Suppressor macrophage (primary cell): ENCODE results near the gene C18orf32.
A peak's percentile ranks its signal among the peaks of the same experiment; 100 is the strongest.
"Not testable (repeated sequence)": the region's sequence is repeated elsewhere in the genome, so short reads cannot be mapped to it uniquely, and the experiment has no call there.

ENCODE experiments used
- DNase-seq, 4 experiments: peaks; one replicate each; pipeline ENCODE4 v3.0.0-alpha.2; 2020 to 2022
- total RNA-seq, 17 experiments: gene quantifications; one replicate each; lab custom pipeline; 2026; ENCODE audit warnings: mixed read lengths in 6 of 17, inconsistent platforms in 3 of 17; lab: John Stamatoyannopoulos, UW

Gene C18orf32
- total RNA-seq: 1.1 to 7.0 (median 3.1) reads per million in 17 experiments

DNA sequence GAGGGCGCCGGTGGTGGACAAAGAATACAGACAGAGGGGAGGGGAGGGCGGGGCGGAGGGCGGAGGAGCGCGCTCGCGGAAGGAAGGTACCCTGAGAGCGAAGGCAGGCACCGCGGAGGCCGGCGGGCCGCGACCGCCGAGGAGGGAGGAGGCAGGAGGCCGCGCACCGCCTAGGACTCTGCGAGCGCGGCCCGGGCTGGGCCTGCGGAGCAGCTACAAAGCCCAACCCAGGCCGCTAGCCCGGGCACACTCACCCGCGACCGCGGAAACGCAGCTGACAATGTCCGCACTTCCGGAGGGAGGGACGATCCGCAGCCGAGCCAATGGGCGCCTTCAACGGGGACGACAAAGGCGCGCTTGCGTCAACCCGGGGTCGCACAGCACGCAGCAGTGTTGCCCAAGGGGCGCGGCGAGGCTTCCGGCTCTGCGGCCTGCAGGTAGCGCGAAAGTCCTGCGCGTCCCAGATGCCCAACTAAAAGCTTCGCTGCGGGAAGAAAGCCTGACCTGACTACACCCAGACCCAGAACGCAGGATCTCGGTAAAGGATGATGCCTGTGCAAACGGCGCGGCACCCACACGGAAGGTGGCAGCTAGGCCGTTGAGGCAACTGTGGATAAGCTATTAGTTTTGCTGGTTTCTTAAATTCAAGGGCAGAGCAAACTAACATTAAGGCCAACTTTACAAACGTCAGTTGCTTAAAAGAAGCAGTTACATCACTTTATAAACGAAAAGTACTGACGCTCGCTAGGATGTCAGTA is at the start of gene C18orf32:
C18orf32 (minus strand) TSS at position 282 of the 758 bp plus-strand sequence. CDS start 3,486 bp downstream, outside the sequence.
- DNase-seq: peak; percentile 94 to 97 (median 96)

DNA sequence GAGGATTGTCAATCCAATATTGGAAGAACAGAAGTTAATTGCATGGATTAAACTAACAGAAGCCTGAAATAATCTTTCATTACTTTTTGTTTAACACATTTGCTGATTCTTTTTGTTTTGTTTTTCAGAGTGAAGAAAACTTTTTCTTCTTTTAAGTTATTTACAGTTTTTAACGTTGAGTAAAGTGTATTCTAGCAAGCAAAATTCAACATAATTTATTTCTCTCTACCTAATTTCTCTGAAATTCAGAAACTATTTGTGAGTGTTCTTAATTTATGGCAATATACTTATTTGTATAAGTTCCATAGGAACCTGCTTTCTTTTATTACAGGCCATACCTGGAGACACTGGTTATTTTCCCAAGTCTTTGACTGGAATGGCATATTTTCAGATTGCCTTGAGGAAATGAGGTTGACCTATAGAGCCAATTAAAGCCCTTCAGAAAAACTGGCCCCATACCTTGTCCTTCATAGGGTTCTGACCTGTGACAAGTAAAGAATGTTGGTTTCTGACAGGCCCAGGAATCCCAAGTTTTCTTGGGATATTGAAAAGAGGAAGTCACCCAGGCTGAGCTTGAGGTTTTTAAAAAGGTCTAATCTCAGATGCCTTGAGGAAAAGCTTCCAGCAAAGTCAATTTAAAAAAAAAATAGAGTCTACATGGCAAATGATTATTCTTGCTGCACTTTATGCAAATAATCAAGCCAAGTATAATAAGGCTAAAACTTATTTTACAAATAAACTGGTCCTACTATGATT is 48.0 kb upstream of the C18orf32 start:
- peak in 1 of 4 experiments; percentile 10 for DNase-seq

DNA sequence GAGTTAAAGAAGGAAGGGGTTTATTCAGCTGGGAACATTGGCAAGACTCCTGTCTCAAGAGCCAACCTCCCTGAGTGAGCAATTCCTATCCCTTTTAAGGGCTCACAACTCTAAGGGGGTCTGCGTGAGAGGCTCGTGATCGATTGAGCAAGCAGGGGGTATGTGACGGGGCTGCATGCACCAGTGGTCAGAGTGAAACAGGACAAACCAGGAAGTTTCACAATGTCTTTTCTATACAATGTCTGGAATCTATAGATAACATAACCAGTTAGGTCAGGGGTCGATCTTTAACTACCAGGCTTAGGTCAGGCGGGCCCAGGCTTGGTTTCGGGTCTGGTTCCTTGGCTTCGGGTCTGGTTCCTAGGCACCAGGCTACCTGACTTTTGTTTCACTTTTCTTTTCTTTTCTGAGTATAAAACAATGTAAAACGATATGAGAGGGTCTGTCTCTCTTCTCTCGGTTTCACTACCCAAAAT is 44.7 kb upstream of the C18orf32 start:
- DNase-seq: peak; percentile 10 to 44 (median 44)

DNA sequence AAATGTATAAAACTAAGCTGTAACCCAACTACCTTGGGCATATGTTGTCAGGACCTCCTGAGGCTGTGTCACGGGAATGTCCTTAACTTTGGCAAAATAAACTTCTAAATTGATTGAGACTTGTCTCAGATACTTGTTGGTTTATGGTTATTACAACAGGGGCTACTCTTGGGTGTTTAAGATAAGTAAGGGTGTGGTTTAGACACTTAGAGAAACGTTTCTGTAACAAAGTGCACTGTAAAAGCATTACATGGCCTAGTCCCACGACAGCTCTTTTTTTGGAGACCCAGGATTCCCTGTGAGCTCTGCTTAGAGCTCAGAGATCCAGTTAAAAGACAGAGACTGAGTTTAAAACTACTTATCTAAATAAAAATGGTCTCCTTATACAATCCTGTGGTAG is 42.6 kb upstream of the C18orf32 start:
- DNase-seq: no peak

DNA sequence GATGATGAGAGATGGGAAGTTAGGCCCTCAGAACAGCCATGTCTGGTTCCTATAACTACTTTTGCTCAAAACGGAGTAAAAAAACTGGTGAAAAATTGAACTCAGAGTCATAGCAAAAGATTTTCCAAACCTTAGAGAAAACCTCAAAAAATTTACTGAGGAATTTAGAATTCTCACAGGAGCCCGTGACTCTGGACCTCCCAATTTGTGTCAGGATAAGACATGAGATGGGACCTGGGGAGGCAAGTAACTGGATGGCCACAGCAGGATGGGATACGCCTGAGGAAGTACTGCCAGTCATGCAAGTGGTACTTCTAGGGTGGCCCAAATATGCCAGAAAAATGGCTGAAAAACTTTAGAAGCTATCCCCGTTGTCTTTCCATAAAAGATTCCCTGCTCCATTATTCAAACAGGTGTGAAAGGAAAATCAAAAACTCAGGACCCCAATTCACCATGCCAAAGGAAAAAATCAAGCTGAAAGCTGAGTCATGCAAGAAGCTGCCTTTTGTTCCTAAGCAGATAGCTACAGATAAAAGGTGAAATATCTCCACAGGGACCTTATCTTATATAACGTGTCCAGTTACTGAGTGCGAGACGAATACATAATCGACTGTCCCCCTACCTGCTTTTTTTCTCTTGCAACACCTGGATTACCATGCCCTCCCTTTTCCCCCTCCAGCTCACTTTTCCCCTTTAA is 40.7 kb upstream of the C18orf32 start:
- no peak for DNase-seq

DNA sequence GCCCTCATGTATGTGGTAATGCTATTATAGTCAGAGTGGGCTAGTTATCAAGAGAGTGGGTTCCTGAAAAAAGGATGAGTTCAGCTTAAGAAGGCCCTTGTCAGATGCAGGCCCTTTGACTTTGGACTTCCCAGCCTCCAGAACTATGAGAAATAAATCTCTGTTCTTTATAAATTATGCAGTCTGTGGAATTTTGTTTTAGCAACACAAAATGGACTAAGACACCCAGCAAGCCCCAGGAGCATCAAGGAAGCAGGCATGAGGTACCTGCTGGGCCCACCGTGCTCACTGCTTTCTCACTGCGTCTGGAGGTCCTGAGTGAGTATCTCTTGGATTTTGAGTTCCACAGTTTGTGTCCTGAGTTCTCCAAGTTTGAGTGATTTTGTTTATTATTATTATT is 38.9 kb upstream of the C18orf32 start:
- no peak for DNase-seq

DNA sequence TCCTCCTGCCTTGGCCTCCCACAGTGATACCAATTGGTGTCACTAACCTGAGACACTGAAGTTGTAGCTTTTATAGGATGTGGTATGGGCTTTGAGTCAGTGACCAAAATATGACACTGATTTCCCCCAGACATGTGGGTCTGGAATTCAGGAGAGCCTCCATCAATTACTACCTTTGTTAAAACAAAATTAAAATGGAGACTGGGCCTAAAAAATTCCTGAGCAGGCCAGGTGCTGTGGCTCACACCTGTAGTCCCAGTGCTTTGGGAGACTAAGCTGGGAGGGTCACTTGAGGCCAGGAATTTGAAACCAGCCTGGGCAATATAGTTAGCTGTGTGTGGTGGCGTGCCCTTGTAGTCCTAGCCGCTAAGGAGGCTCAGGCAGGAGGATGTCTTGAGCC is 37.9 kb upstream of the C18orf32 start:
- DNase-seq: no peak

DNA sequence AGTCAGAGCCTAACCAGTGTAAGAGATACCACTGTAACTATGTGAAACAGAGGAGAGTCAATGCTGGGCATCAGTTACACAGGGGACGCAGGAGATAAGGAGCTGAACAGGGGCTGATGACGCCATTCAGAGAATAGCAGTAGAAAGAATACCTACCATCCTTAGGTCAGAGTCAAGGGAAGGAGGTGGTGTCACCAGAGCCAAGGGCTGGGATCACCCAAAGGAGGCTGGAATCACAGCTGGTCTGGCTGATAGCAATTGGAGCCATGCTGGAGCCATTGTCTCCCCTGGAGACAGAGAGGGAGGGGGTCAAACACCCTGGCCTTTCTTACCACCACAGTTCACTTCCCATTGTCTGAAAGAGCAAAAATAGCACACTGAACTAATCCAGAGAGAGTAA is 37.3 kb upstream of the C18orf32 start:
- no peak for DNase-seq

DNA sequence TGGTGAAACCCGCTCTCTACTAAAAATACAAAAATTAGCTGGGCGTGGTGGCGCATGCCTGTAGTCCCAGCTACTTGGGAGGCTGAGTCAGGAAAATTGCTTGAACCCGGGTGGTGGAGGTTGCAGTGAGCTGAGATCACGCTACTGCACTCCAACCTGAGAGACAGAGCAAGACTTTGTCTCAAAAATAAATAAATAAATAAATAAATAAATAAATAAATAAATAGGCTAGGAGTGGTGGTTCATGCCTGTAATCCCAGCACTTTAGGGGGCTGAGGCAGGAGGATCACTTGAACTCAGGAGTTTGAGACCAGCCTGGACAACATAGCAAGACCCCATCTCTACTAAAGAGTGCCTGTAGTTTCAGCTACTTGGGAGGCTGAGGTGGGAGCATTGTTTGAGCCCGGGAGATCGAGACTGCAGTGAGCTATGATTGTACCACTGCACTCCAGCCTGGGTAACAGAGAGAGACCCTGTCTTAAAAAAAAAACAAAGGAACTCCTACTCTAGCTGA is 36.6 kb upstream of the C18orf32 start:
- not testable (repeated sequence) for DNase-seq

DNA sequence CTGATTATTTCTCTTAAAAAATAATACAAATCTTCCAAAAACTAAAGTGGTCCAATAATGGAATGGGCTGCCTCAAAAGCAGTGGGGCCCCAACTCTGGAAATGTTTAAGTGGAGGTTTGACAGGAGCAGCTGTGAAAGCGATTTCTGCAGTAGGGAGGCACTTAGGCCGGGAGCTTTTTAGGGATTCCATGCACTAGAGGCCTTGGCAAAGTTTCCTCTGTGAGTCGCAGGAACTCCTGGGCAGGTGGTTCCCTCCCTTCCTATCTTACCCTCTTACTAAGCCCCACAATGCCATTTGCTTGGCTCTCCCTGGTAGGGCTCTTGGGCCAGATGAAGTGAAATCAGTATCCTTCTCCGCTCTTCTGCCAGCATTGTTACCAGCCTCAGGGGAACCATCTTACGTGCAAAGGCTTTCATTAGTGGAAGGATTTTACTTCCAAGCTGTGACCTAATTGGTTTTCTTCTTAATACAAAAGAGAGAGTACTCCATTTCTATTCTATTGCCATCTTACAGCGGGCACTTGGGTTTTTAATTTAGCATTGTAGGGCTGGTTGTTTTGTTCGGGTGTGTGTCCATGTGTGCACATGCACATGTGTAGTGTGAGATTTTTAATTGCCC is 34.3 kb upstream of the C18orf32 start:
- no peak for DNase-seq

DNA sequence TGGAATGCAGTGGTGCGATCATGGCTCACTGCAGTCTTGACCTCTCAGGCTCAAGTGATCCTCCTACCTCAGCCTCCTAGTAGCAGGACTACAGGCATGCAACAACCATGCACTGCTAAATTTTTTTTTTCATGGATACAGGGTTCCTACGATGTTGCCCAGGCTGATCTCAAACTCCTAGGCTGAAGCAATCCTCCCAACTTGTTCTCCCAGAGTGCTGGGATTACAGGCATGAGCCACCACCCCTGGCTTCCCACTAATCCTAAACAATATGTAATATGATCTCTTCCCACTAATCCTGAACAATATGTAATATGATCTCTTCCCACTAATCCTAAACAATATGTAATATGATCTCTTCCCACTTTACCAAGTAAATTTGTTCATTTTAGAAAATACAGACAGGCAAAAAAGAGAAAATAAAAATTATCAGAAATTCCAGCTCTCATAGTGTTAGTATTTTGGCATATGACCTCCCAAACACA is 33.7 kb upstream of the C18orf32 start:
- DNase-seq: no peak

DNA sequence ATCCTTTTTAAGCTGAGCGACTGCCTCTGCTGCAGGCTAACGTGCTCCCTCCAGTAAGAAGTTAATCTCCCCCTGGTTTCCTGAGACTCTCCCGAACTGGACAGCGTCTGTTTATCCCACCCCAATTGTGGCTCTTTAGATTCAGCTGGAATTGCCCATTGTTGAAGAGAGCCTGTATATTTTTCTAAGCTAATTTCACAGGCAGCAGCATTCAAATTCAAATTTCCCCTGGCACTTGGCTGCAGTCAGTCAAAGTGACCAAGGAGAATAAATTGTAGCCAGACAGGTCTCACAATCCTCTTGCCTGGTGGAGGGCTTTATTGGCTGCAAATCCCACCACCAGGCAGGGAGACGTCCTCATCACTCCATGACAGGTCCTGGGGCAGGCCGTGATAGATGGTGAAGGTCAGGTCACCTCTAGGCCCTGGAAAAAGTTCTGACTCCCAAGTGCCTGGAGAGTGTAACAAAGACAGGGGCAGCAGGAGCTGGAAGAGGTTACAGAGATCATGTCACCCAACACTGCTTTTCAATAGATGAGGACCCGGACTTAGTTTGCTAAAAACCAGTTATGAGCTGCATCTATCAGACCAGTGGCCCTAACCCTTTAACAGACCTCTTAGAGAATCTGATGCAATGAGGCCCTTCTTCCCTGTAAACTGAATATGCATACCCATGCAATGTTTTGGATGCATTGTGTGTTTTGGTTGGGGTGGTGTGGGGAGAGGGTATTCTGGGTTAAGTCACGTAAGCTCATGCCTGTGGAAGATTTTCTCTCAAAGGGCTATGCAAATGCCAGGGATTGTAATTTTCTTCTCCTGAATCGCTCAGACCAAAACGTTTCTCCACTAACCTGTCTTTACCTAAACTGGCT is 32.3 kb upstream of the C18orf32 start:
- DNase-seq: no peak

DNA sequence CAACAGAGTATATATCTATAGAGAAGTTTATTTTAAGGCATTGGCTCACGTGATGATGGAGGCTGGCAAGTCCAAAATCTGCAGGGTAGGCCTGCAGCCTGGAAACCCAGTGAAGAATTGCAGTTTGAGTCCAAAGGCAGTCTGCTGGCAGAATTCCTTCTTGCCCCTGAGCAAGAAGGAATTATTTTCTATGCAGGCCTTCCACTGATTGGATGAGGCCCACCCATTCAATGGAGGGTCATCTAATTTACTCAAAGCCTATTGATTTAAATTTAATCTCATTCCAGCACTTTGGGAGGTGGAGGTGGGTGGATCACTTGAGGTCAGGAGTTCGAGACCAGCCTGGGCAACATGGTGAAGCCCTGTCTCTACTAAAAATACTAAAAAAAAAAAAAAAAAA is 30.4 kb upstream of the C18orf32 start:
- DNase-seq: no peak

DNA sequence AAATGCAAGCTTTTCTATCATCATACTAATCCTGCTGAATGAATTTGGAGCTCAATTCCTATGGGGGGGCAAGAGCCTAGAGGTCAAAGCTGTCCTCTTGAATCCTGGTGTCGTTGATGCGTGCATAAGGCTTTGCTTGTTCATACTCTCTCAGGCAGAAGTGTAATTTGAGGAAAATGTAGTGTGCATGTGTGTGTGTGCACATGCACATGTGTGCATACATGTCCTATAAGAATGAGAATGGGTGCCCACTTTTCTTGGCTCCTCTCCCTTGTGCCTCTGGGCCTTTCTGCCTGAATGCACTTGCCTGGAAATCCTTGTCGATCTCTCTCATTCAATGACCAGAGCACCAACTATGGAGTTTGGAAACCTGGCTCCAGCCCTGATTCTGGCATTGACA is 28.5 kb upstream of the C18orf32 start:
- no peak for DNase-seq

DNA sequence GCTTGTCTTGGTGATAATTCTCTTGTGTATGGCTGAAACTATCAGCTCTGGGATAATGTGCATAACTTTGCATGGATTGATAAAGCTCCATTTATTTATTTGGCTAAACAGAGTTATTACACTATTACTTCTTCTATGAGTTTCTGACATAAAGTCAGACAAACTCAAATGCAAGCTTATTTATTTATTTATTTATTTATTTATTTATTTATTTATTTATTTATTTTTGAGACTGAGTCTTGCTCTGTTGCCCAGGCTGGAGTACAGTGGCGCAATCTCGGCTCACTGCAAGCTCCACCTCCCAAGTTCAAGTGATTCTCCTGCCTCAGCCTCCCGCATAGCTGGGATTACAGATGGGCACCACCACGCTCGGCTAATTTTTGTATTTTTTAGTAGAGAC is 28.0 kb upstream of the C18orf32 start:
- DNase-seq: not testable (repeated sequence)

DNA sequence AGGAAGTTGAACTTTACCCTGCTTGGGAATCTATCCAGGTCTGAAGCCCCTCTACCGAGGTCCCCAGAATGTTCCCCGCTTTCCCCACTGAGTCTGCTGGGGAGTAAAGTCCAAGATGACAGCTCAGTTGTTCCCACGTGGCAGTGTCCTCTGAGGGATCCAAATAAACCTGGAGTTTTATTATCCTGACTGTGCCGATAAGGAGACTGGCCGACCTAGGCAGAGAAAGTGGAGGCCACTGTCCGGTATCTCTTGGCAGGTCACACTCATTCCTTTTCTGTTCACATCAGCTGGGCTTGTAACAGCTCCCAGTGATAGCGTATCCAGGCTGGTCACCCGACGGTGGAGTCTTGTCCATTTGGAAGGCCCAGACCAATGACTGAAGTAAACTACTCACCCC is 27.5 kb upstream of the C18orf32 start:
- DNase-seq: no peak

DNA sequence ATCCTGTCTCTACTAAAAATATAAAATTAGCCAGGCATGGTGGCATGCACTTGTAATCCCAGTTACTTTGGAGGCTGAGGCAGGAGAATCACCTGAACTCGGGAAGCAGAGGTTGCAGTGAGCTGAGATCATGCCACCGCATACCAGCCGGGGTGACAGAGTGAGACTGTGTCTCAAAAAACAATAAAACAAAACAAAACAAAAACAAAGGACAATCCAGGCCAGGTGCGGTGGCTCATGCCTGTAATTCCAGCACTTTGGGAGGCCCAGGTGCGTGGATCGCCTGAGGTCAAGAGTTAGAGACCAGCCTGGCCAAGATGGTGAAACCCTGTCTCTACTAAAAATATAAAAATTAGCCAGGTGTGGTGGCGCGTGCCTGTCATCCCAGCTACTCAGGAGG is 25.8 kb upstream of the C18orf32 start:
- DNase-seq: not testable (repeated sequence)

DNA sequence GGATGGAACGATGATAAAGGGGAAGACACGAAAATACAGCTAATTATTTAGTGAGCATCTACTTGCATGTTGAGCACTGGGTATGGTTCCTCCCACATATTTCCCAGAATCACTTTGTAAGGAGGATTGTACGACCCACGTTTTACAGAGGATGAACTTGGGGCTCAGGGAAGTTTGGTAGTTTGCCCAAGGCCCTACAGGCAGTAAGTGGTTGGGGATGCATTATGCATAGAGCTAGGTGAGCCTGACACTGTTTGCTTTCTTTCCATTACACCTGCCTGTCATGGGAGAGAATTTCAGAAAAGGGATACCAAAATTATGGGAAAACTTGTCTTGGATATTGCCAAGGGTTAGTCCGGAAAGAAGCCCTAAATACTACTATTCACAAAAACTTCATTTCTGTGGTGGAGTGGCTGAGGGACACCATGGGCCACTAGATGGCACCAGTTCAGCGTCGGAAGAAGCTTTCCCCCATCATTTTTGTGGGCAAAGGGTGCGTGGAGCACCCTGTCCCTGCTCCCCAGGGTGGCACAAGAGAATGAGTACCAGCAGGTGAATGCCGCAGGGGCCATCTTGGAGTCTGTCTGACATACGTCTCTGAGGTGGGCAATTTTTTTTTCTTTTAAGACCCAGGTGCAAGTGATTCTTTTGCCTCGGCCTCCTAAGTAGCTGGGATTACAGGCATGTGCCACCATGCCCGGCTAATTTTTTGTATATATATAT is 23.5 kb upstream of the C18orf32 start:
- DNase-seq: peak; percentile 62 to 77 (median 67)

DNA sequence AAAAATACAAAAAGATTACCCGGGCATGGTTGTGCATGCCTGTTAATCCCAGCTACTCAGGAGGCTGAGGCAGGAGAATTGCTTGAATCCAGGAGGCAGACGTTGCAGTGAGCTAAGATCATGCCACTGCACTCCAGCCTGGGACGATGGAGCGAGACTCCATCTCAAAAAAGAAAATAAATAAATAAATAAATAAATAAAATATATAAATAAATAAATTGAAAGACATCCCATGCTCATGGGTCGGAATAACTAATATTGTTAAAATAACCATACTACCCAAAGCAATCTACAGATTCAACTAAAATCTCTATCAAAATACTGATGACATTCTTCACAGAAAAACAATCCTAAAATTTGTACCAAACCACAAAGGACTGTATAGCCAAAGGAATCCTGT is 19.4 kb upstream of the C18orf32 start:
- DNase-seq: not testable (repeated sequence)

DNA sequence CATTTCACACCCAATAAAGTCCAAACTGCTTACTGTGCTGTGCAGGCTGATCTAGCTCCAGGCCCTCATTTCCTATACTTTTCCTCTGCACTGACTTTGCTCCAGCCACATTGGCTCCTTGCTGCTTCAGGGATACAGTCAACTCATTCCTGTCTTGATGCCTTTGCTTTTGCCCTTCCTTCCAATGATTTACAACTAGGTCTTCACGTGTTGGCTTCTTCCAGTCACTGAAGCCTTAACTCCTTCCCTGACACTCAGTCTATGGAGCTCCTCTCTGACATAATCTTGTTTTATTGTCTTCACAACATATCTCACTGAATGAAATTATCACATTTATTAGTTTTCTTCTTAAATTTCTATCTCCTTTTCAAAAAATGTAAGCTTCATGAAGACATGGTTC is 16.9 kb upstream of the C18orf32 start:
- DNase-seq: no peak
